ENCODE measurements around the gene KIF4A.

Gene KIF4A

GRCh38 chrX:70444326-70444945, 154.5 kb downstream of the KIF4A start, which contains the start of gene DLG3:
DLG3 (plus strand) TSS chrX:70444835; CDS start chrX:70445202, 367 bp downstream.
- DNase-seq (ENCODE audit: low spot score), result peak; percentile 59

- DNase-seq (ENCODE audit: low spot score), result no peak
These were observed 155.2 kb downstream of the KIF4A start for GRCh38 chrX:70444946-70445656.

- no peak for DNase-seq (ENCODE audit: low spot score)
These were observed 156.0 kb downstream of the KIF4A start for GRCh38 chrX:70445951-70446350.

- no peak for DNase-seq (ENCODE audit: low spot score)
These were observed 156.8 kb downstream of the KIF4A start for GRCh38 chrX:70446380-70447350.

GRCh38 chrX:70449457-70449966, 159.6 kb downstream of the KIF4A start:
- DNase-seq (ENCODE audit: low spot score), result no peak

- no peak for DNase-seq (ENCODE audit: low spot score)
These were observed 162.3 kb downstream of the KIF4A start for GRCh38 chrX:70452143-70452733.

- DNase-seq (ENCODE audit: low spot score), result no peak
These were observed 163.2 kb downstream of the KIF4A start for GRCh38 chrX:70453024-70453618.

GRCh38 chrX:70454441-70455365, 164.8 kb downstream of the KIF4A start:
- no peak for DNase-seq (ENCODE audit: low spot score)

GRCh38 chrX:70455366-70456202, 165.7 kb downstream of the KIF4A start:
- no peak for DNase-seq (ENCODE audit: low spot score)

GRCh38 chrX:70456256-70456655, 166.4 kb downstream of the KIF4A start:
- no peak for DNase-seq (ENCODE audit: low spot score)

- no peak for DNase-seq (ENCODE audit: low spot score)
These were observed 171.1 kb downstream of the KIF4A start for GRCh38 chrX:70461026-70461425.

- no peak for DNase-seq (ENCODE audit: low spot score)
These were observed 174.1 kb downstream of the KIF4A start for GRCh38 chrX:70464051-70464450.

GRCh38 chrX:70466968-70467367, 177.1 kb downstream of the KIF4A start:
- DNase-seq (ENCODE audit: low spot score), result no peak

- no peak for DNase-seq (ENCODE audit: low spot score)
These were observed 178.8 kb downstream of the KIF4A start for GRCh38 chrX:70468709-70469108.

All from pons (tissue), 1 donor.